Stimulated activated CD8-positive, alpha-beta memory T cell treated with anti-CD3 and anti-CD28 coated beads, Interleukin-4, amount 100 ng/mL, for 1 hour (primary cell): ENCODE data around the gene TM4SF4.
"Not testable (repeated sequence)": the region's sequence is repeated elsewhere in the genome, so short reads cannot be mapped to it uniquely, and the experiment has no call there.

Experiments used
- DNase-seq, 2 donors: peaks; one replicate each; pipeline ENCODE4 v3.0.0-alpha.2; 2020; ENCODE audit warnings: low read depth in 2 of 2, low spot score in 1 of 2

Gene TM4SF4

DNA sequence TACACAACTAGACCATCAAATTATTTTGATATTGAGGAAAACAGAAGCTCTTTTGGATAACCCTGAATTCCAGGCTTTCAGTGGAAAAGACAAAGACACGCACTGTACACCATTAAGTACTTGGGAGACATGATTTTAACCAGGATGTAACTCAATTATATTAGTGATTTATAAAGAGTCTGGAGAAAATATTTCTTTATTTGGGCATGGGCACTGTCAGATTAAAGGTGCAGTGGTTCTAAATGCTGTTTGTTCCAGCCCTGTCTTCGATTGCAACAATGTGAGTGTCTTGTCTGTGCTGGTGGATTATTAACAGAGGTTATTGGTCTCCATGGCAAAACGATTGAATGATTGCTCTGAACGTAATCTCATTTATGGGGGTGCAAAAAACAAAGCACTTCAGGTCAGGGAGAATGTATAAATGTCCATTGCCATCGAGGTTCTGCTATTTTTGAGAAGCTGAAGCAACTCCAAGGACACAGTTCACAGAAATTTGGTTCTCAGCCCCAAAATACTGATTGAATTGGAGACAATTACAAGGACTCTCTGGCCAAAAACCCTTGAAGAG, at the start of gene TM4SF4:
TSS of gene TM4SF4 (plus strand) at position 448 of the 568 bp plus-strand sequence. CDS start 181 bp downstream, outside the sequence.
- DNase-seq: no peak

DNA sequence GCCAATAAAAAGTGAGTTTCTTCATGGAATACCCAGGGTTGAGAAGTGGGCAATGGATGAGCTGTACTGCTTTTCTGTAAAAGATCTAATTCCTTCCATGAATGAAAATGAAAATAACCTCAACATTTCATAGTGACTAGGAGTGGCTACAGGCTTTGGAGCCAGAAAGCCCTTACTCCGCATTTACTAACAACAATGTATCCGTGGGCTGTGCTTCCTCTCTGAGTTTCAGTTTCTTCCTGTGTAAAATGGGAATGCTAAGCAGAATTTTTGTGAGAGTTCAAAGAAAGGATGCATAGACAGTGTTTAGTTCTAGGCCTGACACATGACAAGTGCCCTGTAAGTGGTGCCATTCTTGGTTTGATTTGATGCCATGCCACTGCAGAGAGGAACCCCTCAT, 49.6 kb upstream of the TM4SF4 start:
- no peak for DNase-seq

GRCh38 chr3:149426325-149426724, 48.2 kb upstream of the TM4SF4 start:
- DNase-seq: no peak

DNA sequence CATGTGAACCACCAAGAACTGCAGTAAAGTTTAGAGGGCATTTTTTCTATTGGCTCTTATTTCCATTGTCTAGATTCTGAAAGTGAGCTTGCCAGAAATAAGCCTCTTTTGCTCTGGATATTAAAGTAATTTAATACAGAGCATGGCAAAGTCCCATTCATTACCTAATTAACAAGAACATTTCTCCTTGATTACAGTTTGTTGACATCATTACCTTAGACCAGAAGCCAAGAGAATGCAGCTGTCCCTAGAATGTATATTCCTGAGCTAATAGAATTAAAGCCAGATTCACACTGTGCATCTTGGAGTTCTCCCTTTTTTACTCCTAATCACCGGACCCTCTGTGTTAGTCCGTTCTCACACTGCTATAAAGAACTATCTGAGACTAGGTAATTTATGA, 46.4 kb upstream of the TM4SF4 start:
- no peak for DNase-seq

DNA sequence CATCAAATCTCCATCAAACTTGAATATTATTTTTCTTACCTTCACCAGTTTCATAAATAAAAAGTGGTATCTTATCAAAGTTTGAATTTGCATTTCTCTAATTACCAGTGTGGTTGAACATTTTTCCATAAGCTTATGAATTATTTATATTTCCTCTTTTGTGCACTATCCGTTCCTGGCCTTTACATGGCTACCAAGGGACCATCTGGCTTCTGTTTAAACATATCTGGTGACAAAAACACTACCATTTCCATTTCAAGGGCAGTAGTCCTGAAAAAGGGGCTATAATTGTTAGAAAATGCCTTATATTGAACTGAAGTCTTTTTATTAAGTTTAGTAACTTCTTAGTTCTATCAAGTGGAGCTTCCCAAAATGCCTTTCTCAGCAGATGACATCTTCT, 44.3 kb upstream of the TM4SF4 start:
- DNase-seq: no peak

GRCh38 chr3:149432149-149432548, 42.3 kb upstream of the TM4SF4 start:
- no peak for DNase-seq

DNA sequence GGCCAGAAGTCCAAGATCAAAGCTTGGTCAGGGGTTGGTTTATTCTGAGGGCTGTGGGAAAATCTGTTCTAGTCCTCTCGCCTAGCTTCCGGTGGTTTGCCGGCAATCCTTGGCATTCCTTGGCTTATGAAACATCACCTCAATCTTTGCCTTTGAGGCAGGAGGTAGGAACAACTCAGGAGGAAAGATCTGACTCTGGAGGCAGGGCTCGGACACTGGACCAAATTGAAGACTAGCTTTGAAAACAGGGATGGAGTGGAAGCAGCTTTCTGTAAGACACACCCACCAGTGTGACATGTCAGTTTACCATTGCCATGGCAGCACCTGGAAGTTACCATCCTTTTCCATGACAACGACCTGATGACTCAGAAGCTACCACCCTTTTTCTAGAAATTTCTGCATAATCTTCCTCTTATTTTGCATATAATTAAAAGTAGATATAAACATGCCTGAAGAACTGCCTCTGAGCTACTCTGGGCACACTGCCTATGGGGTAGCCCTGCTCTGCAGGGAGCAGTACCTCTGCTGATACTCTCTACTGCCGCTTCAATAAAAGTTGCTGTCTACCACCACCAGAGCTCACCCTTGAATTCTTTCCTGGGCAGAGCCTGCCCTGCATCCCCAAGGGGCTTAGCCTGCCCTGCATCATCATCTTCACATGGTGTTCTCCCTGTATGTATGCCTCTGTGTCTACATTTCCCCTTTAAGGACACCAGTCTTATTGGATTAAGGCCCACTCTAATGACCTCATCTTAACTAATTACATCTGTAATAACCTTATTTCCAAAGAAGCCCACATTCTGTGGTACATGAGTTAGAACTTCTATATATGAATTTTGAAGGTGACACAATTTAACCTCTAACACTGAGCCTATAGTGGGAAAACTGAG, 38.3 kb upstream of the TM4SF4 start:
- DNase-seq: no peak

DNA sequence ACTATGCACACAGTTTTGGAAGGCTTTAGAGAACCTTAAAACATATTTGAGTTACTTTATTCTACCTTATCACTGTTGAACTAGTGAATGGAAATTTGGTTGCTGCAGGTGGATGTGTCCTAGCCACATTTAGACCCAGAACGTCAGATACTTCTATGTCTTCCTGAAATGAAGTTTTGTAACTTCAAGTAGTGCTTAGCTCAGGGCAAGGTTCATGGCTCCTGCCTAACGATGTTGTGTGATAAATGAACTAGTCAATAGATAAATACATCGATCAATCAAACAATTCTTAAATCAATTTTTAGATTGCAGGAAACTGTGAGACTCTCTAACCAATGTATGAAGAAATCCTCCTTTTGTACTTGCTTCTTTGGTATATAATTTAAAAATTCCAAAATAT, 37.2 kb upstream of the TM4SF4 start:
- no peak for DNase-seq

GRCh38 chr3:149437710-149438109, 36.8 kb upstream of the TM4SF4 start:
- DNase-seq: no peak

DNA sequence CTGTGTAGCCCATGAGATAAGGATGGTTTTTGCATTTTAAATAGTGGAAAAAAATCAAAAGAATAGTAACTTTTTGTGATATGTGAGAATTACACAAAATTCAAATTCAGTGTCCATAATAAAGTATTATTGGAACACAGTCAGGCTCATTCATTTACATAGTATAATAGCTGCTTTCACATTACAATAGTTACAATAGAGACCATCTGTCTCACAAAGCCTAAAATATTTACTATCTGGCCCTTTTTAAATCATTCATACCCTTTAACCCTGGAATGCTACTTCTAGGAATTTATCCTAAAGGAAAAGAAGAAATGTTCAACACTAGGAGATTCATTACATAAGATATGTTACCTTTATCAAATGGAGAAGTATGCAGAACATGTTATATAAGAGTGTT, 35.5 kb upstream of the TM4SF4 start:
- no peak for DNase-seq

GRCh38 chr3:149441642-149442041, 32.9 kb upstream of the TM4SF4 start:
- DNase-seq: no peak

- DNase-seq: no peak
Observed at GRCh38 chr3:149442043-149442442, 32.5 kb upstream of the TM4SF4 start.

GRCh38 chr3:149442851-149443544, 31.5 kb upstream of the TM4SF4 start:
- no peak for DNase-seq

GRCh38 chr3:149443545-149443912, 31.0 kb upstream of the TM4SF4 start:
- DNase-seq: no peak

DNA sequence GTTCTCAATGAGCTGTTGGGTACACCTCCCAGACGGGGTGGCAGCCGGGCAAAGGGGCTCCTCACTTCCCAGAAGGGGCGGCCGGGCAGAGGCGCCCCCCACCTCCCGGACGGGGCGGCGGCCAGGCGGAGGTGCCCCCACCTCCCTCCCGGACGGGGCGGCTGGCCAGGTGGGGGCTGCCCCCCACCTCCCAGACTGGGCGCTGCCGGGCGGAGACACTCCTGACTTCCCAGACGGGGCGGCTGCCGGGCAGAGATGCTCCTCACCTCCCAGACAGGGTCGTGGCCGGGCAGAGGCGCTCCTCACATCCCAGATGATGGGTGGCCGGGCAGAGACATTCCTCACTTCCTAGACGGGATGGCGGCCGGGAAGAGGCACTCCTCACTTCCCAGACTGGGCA, 29.6 kb upstream of the TM4SF4 start:
- DNase-seq: not testable (repeated sequence)

GRCh38 chr3:149448331-149448831, 26.1 kb upstream of the TM4SF4 start:
- DNase-seq: no peak

- no peak for DNase-seq
Observed at GRCh38 chr3:149449182-149449581, 25.3 kb upstream of the TM4SF4 start.

DNA sequence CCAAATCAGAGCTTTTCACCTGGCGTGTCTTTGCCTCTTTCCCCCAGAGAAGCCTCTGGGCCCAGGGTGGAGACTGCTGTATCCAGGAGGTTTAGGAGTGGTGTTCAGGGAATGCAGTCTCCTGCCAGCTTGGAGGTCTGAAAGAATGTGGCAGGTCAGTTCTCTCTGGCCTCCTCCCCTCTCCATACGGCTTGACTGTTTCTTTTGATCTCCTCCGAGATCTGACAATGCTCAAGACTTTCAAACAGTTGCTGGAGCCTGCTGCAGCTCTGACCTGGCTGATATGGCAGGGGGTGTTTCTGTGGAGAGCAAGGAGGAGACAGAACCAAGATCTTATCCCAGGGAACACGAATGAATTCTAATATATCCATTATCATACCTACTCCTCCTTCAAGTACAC, 24.7 kb upstream of the TM4SF4 start:
- no peak for DNase-seq

GRCh38 chr3:149450281-149450680, 24.2 kb upstream of the TM4SF4 start:
- DNase-seq: no peak

DNA sequence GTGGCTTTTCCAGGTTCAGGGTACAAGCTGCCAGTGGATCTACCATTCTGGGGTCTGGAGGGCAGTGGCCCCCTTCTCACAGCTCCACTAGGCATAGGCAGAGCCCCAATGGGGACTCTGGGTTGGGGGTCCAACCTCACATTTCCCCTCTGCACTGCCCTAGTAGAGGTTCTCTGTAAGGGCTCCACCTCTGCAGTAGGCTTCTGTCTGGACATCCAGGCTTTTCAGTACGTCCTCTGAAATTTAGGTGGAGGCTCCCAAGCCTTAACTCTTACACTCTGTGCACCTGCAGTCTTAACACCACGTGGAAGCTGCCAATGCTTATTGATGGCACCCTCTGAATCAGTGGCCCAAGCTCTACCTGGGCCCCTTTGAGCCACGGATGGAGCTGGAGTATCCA, 22.5 kb upstream of the TM4SF4 start:
- DNase-seq: no peak

- no peak for DNase-seq
Observed at GRCh38 chr3:149453140-149453805, 21.2 kb upstream of the TM4SF4 start.
